GM19023 (cell line): ENCODE measurements around the gene DCLK1.

Experiments
- ATAC-seq: cut with Tn5 transposase; IDR thresholded peaks from one replicate; pipeline ENCODE4 v1.9.1; 2021; ENCODE audit warnings: mild to moderate bottlenecking, moderate library complexity; ENCODE audit not compliant: unreplicated experiment

The DCLK1 gene

GRCh38 chr13:35871561-35871960 lies 259.6 kb downstream of the DCLK1 start:
- no peak for ATAC-seq

GRCh38 chr13:35866801-35867200 lies 264.4 kb downstream of the DCLK1 start:
- ATAC-seq: no peak

- ATAC-seq: no peak
Measured at GRCh38 chr13:35865341-35866240, 265.6 kb downstream of the DCLK1 start.

GRCh38 chr13:35860661-35861060 lies 270.5 kb downstream of the DCLK1 start:
- ATAC-seq: no peak

- no peak for ATAC-seq
Measured at GRCh38 chr13:35859981-35860380, 271.2 kb downstream of the DCLK1 start.

- ATAC-seq: no peak
Measured at GRCh38 chr13:35858665-35859064, 272.5 kb downstream of the DCLK1 start.

GRCh38 chr13:35857769-35858168 lies 273.4 kb downstream of the DCLK1 start:
- ATAC-seq: no peak

GRCh38 chr13:35856721-35857364 lies 274.3 kb downstream of the DCLK1 start:
- no peak for ATAC-seq

GRCh38 chr13:35856084-35856483 lies 275.1 kb downstream of the DCLK1 start:
- ATAC-seq: no peak

- ATAC-seq: no peak
Measured at GRCh38 chr13:35855531-35856019, 275.6 kb downstream of the DCLK1 start.

GRCh38 chr13:35854286-35854685 lies 276.9 kb downstream of the DCLK1 start:
- ATAC-seq: no peak

GRCh38 chr13:35851881-35852280 lies 279.3 kb downstream of the DCLK1 start:
- no peak for ATAC-seq

GRCh38 chr13:35851356-35851755 lies 279.8 kb downstream of the DCLK1 start:
- no peak for ATAC-seq

- no peak for ATAC-seq
Measured at GRCh38 chr13:35850569-35850968, 280.6 kb downstream of the DCLK1 start.

- no peak for ATAC-seq
Measured at GRCh38 chr13:35849256-35849644, 281.9 kb downstream of the DCLK1 start.

- no peak for ATAC-seq
Measured at GRCh38 chr13:35848336-35849255, 282.6 kb downstream of the DCLK1 start.

- no peak for ATAC-seq
Measured at GRCh38 chr13:35843272-35843671, 287.9 kb downstream of the DCLK1 start.

GRCh38 chr13:35841060-35841521 lies 290.1 kb downstream of the DCLK1 start:
- ATAC-seq: no peak

- no peak for ATAC-seq
Measured at GRCh38 chr13:35839806-35840205, 291.4 kb downstream of the DCLK1 start.

GRCh38 chr13:35838356-35838755 lies 292.8 kb downstream of the DCLK1 start:
- no peak for ATAC-seq

GRCh38 chr13:35836446-35836845 lies 294.7 kb downstream of the DCLK1 start:
- ATAC-seq: no peak
